B cell (primary cell): ENCODE measurements around the gene ADCY7. TPM values are rescaled to one million over a fixed set of nuclear protein-coding genes. Genes with fewer than 3 reads are reported as not detected.

Source experiments
- ATAC-seq: fragments of 200-7000 bp; cut with Tn5 transposase; one replicate; pipeline ENCODE4 v1.10.0; 2021; ENCODE audit warnings: low read depth, mild to moderate bottlenecking, moderate number of reproducible peaks, moderate library complexity
- CTCF ChIA-PET: fragments of 350-600 bp; sonication (Branson Sonifier 250); formaldehyde crosslinking; loops from one replicate; lab custom pipeline; 2021; ENCODE audit warnings: antibody characterized with exemption, inconsistent platforms; lab: Charles Lee
- POLR2A ChIA-PET: fragments of 350-600 bp; sonication (Branson Sonifier 250); formaldehyde crosslinking; loops from one replicate; lab custom pipeline; 2021; ENCODE audit warnings: antibody characterized with exemption; lab: Charles Lee
- DNase-seq: peaks from one replicate; pipeline ENCODE4 v3.0.0; 2013
- H2AFZ ChIP-seq: 2 replicates; pipeline ENCODE4 v1.6.1; 2012; ENCODE audit warnings: mild to moderate bottlenecking, low read depth, low read length; ENCODE audit not compliant: insufficient read depth, poor library complexity, severe bottlenecking
- H3K27ac ChIP-seq, 2 donors: 1 replicate in 1 of 2; 2 replicates in 1 of 2; pipeline ENCODE4 v1.5.1; 2012 to 2013; ENCODE audit warnings: low read length in 2 of 2, mild to moderate bottlenecking in 2 of 2, moderate library complexity in 1 of 2
- H3K27me3 ChIP-seq, 4 experiments: fragments of 200-600 bp in 1 of 4; sonication (generic) in 1 of 4; replicated peaks in 1 of 4; 1 replicate in 2 of 4; 2 replicates in 2 of 4; pipeline versions ENCODE4 v1.6.1 to v1.7.0; 2013 to 2016; ENCODE audit warnings: low read length in 3 of 4, mild to moderate bottlenecking in 2 of 4, mixed read lengths in 1 of 4, moderate library complexity in 1 of 4; ENCODE audit not compliant: insufficient read depth in 4 of 4, control insufficient read depth in 3 of 4; ENCODE audit errors: control extremely low read depth in 1 of 4
- H3K36me3 ChIP-seq, 2 experiments: replicated peaks in 1 of 2; 1 replicate in 1 of 2; 2 replicates in 1 of 2; pipeline versions ENCODE4 v1.6.1 to v1.7.1; 2013; ENCODE audit warnings: low read length in 1 of 2; ENCODE audit not compliant: insufficient read depth in 2 of 2, control insufficient read depth in 1 of 2; ENCODE audit errors: control extremely low read depth in 1 of 2, extremely low read depth in 1 of 2
- H3K4me1 ChIP-seq, 2 donors: fragments of 200-600 bp in 1 of 2; sonication (generic) in 1 of 2; 1 replicate in 1 of 2; 2 replicates in 1 of 2; pipeline versions ENCODE4 v1.5.1 to v1.6.1; 2013 to 2017; ENCODE audit warnings: low read length in 2 of 2; ENCODE audit not compliant: control insufficient read depth in 2 of 2, insufficient read depth in 2 of 2
- H3K4me2 ChIP-seq: replicated peaks from 2 replicates; pipeline ENCODE3; 2012; ENCODE audit warnings: mild to moderate bottlenecking, low read depth, low read length; ENCODE audit not compliant: poor library complexity, severe bottlenecking
- H3K4me3 ChIP-seq, 5 experiments: fragments of 200-600 bp in 1 of 5; sonication (generic) in 1 of 5; 1 replicate in 3 of 5; 2 replicates in 2 of 5; pipeline versions ENCODE4 v1.5.1 to v1.7.0; 2011 to 2016; ENCODE audit warnings: low read length in 4 of 5, mild to moderate bottlenecking in 4 of 5, low read depth in 2 of 5, control low read depth in 1 of 5, moderate library complexity in 1 of 5; ENCODE audit not compliant: insufficient read depth in 1 of 5; ENCODE audit errors: control extremely low read depth in 1 of 5, extremely low read depth in 1 of 5
- H3K79me2 ChIP-seq: fragments of 200-600 bp; sonication (generic); one replicate; pipeline ENCODE4 v1.6.0; 2016; ENCODE audit warnings: low read length; ENCODE audit not compliant: control insufficient read depth, insufficient read depth
- H3K9ac ChIP-seq: fragments of 200-600 bp; sonication (generic); 2 replicates; pipeline ENCODE4 v1.6.1; 2017; ENCODE audit warnings: mild to moderate bottlenecking, low read length, moderate library complexity
- H3K9me3 ChIP-seq, 3 donors: one replicate each; pipeline versions ENCODE4 v1.6.1 to v1.7.1; 2013; ENCODE audit warnings: low read length in 2 of 3; ENCODE audit not compliant: control insufficient read depth in 2 of 3, insufficient read depth in 1 of 3; ENCODE audit errors: control extremely low read depth in 1 of 3
- H4K20me1 ChIP-seq: 2 replicates; pipeline ENCODE4 v1.6.0; 2012; ENCODE audit warnings: mild to moderate bottlenecking, low read length; ENCODE audit not compliant: insufficient read depth, control insufficient read depth, poor library complexity, severe bottlenecking
- H3K27ac Mint-ChIP-seq: one replicate; pipeline ENCODE4 v1.8.0; 2021; ENCODE audit warnings: mixed read lengths
- H3K27me3 Mint-ChIP-seq: one replicate; pipeline ENCODE4 v1.8.0; 2021; ENCODE audit warnings: mixed read lengths
- H3K4me1 Mint-ChIP-seq: one replicate; pipeline ENCODE4 v1.8.0; 2021; ENCODE audit warnings: mixed read lengths
- H3K4me3 Mint-ChIP-seq: one replicate; pipeline ENCODE4 v1.8.0; 2021; ENCODE audit warnings: mixed read lengths
- H3K9me3 Mint-ChIP-seq: one replicate; pipeline ENCODE4 v1.8.0; 2022; ENCODE audit warnings: mixed read lengths; ENCODE audit not compliant: insufficient read depth
- EZH2 ChIP-seq: IDR thresholded peaks from 2 replicates; pipeline ENCODE4 v1.6.1; 2012; ENCODE audit warnings: borderline replicate concordance, low read depth, mild to moderate bottlenecking, moderate library complexity, low read length; ENCODE audit not compliant: insufficient read depth, poor library complexity, severe bottlenecking
- WGBS: methylation state at CpG from one replicate; pipeline ENCODE4 v1.1.5; 2013; ENCODE audit warnings: missing lambda C conversion rate; ENCODE audit not compliant: insufficient coverage; 5-methylcytosine and 5-hydroxymethylcytosine counted together
- intact Hi-C: fragments of 100-400 bp; cut with micrococcal nuclease; formaldehyde crosslinking; loops from one replicate; pipeline ENCODE4 v1.10.0; 2022
- polyA plus RNA-seq: library from polyadenylated mRNA; depleted of rRNA; stranded (reverse); fragments of >200 nt; gene quantifications from 2 replicates; pipeline ENCODE4 v1.2.3, GENCODE V29; 2012
- total RNA-seq, 2 donors: library from RNA; stranded (reverse); fragments of 120-200 nt in 1 of 2; gene quantifications; 1 replicate in 1 of 2; 2 replicates in 1 of 2; pipeline versions ENCODE4 v1.2.3 to v1.2.4, GENCODE V29; 2013 to 2022
- TF ChIP-seq, protein P1 (sequence below): fragments of 200-600 bp; IDR thresholded peaks from one replicate; pipeline ENCODE4 v1.8.0; 2022; ENCODE audit warnings: antibody characterized with exemption, mild to moderate bottlenecking

ADCY7 gene
- total and polyA plus RNA-seq, 2 donors (not counting 1 experiment from before 2014, with no cell fraction given) = 78.4 to 207 TPM

DNA sequence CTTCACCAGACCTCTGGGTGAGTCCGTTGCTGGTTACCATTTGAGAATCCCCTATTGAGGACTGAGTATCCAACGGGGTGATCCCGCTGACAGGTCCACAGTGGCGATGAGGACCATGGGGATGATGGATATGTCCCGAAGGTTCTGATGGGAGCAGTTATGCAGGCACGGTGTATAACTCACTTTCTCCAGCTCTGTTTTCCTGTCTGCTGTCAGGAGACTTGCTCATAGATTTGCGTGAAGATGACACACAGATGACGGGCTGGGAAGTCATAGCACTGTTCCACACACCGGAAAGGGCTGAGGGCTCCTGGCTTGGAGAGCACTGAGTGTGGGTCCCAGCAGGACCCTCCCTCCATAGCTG lies 22.2 kb upstream of the ADCY7 start:
- H3K27me3 Mint-ChIP-seq = no peaks in the 10 kb centered on the region
- 95% methylated on average over 9 of the region's 9 CpGs for WGBS
- intact Hi-C loops = no loop called here
- peaks cover 0 to 11% (median 4%) of the 10 kb centered on the region in 4 experiments for H3K27me3 ChIP-seq
- H3K9me3 Mint-ChIP-seq = no peaks in the 10 kb centered on the region
- TF ChIP-seq, protein P1, sequence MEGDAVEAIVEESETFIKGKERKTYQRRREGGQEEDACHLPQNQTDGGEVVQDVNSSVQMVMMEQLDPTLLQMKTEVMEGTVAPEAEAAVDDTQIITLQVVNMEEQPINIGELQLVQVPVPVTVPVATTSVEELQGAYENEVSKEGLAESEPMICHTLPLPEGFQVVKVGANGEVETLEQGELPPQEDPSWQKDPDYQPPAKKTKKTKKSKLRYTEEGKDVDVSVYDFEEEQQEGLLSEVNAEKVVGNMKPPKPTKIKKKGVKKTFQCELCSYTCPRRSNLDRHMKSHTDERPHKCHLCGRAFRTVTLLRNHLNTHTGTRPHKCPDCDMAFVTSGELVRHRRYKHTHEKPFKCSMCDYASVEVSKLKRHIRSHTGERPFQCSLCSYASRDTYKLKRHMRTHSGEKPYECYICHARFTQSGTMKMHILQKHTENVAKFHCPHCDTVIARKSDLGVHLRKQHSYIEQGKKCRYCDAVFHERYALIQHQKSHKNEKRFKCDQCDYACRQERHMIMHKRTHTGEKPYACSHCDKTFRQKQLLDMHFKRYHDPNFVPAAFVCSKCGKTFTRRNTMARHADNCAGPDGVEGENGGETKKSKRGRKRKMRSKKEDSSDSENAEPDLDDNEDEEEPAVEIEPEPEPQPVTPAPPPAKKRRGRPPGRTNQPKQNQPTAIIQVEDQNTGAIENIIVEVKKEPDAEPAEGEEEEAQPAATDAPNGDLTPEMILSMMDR = no peak
- no peak for TF ChIP-seq EZH2
- H2AFZ ChIP-seq = no peak overlapping the region
- peaks cover 6 to 15% of the 10 kb centered on the region in 2 donors for H3K4me1 ChIP-seq
- no peak overlapping the region for H3K27ac ChIP-seq
- no peak overlapping the region for H3K4me3 Mint-ChIP-seq
- H3K4me3 ChIP-seq = no peak overlapping the region
- no peak overlapping the region for H3K27ac Mint-ChIP-seq
- peaks cover 11% of the 10 kb centered on the region for H3K4me1 Mint-ChIP-seq
- ChIA-PET CTCF (interaction anchor here (1.1 to 2.6 kb wide), 2 partner anchors 38 to 86 kb away, joined by 3 to 10 read pairs; no protein-coding TSS in a partner anchor), POLR2A (interaction anchor here (0.7 kb wide), 1 partner anchor 394 kb away, joined by 3 read pairs; no protein-coding TSS in a partner anchor)
- H4K20me1 ChIP-seq = no peaks in the 10 kb centered on the region
- no peaks in the 10 kb centered on the region for H3K9me3 ChIP-seq
- no peak overlapping the region for H3K4me2 ChIP-seq
- no peak overlapping the region for H3K9ac ChIP-seq
- DNase-seq = no peak
- H3K79me2 ChIP-seq = no peaks in the 10 kb centered on the region
- H3K36me3 ChIP-seq = no peaks in the 10 kb centered on the region
- no peak for ATAC-seq
